HG02852 (cell line): ENCODE measurements around the gene KCNIP2.
"Not testable (repeated sequence)": the region's sequence is repeated elsewhere in the genome, so short reads cannot be mapped to it uniquely, and the experiment has no call there.

Experiments
- ATAC-seq: cut with Tn5 transposase; IDR thresholded peaks from one replicate; pipeline ENCODE4 v1.9.1; 2021; ENCODE audit warnings: mild to moderate bottlenecking, moderate library complexity; ENCODE audit not compliant: unreplicated experiment

The KCNIP2 gene

DNA sequence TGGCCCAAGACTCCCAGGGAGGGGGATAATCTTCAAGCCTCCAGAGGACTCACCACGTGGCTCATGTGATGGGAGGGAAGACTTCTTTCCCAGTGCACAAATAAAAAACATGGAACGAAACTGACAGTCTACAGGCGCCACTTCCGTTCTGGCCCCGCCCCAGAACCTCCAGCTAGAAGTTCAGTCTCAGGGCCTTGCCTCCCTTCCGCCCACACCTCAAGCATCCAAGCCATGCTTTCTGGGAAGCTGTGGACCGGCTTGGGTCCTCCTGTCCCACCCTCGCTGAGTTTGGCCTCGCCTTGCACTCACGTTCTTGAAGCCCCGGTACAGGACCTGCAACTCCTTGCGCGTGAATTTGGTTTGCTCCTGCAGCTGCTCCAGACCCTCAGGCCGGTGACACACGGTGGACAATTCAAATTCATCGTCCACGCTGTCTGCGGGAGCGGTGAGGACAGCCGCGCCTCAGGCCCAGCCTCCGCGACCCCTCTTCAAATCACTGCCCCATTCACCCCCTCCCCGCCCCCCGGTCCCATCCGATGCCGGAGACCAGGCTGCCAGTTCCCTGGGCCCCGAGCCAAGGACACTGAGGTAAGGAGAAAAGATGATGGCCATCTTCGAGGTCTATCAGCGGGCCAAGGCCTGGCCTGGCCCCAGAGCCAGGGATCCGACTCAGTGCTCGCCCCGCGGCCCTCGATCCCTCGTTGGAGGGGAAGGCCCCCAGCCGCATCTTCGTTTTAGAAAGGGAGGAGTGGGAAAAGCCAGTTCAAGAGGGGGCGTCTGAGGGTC is 14.6 kb downstream of the KCNIP2 start:
- ATAC-seq = no peak

DNA sequence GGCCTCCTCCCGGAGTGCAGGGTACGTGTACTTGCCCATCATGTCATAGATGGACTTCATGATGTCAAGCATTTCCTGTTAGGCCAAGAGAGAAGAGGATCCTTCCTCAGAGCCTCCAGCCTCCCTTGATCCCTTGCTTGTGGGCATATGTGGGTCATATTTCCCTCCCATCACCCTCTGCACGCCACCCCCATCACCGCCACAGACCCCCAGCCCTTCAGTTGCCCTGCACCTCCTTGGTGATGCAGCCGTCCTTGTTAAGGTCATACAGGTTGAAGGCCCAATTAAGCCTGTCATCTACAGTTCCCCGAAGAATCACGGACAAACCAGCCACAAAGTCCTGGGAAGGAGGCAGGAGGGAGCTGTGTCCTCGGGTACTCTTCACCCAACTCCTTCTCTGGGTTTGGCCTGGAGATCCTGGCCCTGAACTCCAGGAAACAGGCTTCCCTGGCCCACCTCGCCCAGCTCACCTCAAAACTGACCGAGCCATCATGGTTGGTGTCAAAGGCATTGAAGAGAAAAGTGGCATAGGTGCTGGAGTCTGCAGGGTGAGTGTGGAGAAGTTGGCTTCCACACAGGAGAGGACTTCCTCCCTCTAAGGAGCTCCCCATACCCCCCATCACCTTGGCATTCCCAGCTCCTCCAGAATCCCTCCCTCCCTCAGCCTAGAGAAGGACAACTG is 15.5 kb downstream of the KCNIP2 start:
- no peak for ATAC-seq

DNA sequence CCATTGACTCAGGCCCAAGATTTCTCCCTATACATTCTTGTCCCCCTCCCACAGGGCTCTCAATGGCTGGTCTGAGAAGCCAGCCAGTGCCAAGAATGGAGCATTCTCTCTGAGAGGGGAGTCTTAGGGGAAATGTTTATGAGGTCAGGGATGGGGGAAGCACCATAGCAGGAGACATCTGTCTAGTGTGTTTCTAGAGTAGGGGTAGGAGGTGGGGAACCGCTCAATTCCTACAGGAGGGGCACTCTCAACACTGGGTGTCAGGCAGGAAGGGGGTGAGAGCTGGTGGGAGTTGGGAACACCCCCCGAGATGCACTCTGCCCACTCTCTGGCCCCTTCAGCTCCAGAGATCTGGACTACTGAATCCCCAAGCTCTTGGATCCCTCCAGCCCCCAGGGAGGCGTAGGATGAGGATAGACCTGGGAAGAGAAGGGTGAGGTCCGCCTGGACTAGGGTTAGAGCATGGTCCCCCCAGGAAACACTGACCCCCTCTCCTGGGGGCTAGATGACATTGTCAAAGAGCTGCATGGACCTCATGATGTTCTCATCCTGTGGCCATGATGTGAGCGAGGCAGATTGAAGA is 16.7 kb downstream of the KCNIP2 start:
- no peak for ATAC-seq

DNA sequence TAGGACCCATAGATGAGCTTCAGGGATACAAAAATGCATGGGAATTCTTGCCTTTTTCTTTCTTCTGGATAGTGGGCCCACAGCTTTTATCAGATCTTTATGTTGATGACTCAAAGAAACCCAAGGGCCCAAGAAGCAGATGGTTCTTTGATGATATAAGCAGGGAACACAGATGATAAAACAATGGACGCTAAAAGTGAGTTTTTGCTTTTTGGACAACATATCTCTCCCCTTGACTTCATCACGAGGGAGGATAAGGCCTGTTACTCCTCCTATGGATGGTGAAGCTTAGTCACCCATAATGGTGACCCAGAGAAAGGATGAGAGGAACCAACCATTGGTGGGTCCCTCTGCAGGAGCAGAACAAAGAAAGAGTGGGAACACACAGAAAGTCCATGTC is 18.9 kb downstream of the KCNIP2 start:
- ATAC-seq = no peak

DNA sequence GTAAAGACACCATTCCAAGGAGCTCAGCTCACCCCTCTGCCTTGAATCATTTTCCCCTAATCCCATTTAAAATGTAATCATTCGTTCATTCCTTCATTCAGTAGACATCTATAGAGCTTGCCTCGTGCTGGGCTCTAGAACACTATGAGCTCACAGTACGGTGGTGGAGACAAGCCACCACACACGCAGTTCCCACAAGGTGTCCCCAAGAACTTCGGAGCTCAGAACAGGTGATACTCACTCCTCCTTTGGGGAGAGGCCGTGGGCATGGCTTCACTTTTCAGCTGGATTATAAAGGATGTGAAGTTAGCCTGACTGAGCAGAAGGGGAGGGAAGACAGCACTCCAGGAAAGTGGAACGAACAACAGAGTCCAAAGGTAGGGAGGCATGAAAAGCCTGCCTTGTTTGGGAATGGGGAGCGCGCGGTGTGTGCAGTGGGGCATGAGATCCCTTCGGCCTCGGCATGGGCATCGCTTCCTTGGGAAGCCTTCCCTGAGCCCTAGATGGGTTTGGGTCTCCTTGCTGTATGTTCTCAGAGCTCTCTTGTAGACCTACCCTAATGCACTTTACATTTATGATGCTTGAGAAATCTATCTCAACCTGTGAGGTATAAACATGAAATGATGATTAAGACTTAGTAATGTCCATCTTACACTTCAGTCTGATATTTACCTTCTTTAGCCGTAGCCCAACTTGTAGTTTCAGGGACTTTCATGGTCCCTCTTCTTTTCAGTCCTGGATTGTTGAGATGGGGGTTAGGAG is 24.5 kb downstream of the KCNIP2 start:
- ATAC-seq = peak; percentile 26

GRCh38 chr10:101818119-101818871 is 25.3 kb downstream of the KCNIP2 start, which contains the start of gene OGA:
TSS of gene OGA (minus strand) at chr10:101818444. CDS start at chr10:101818022, 422 bp downstream.
- ATAC-seq = peak; percentile 79

- ATAC-seq = no peak
Measured at GRCh38 chr10:101817337-101818118, 26.1 kb downstream of the KCNIP2 start.

DNA sequence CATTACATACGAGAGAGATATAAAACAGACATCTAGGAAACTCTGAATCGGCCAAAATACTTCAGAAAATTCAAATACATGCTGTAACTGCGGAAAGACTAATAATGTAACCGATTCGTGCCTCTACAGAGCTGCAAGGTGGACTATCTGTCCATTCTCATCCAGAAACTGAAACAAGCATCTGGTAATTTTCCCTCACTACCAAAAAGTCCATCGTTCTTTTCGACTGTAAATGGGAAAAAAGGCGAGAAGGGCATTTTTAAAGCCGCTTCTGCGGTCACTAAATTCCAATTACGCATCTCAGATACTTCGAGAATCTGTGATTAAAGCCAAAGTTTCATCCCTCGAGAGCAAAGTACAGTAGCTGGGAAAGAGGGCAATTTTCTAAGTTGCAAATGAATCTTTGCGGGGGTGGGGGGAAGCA is 26.7 kb downstream of the KCNIP2 start:
- no peak for ATAC-seq

DNA sequence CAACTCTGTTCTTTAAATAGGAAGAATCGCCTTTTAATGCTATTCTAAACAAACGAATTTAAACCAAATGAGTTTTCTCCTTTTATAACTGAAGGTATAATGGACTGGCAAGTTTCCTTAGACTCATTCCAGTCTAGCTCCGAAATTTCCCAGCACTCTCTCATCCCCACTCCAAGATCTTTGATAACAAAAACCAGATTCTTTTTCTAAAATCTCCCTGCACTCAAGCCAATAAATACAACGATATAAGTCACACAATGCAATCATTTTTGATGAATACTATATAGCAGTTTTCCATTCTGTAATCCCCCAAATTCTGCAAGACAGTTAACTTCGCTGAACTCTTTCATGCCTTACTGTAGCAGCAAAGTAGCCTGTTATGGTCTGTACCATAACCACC is 27.2 kb downstream of the KCNIP2 start:
- no peak for ATAC-seq

DNA sequence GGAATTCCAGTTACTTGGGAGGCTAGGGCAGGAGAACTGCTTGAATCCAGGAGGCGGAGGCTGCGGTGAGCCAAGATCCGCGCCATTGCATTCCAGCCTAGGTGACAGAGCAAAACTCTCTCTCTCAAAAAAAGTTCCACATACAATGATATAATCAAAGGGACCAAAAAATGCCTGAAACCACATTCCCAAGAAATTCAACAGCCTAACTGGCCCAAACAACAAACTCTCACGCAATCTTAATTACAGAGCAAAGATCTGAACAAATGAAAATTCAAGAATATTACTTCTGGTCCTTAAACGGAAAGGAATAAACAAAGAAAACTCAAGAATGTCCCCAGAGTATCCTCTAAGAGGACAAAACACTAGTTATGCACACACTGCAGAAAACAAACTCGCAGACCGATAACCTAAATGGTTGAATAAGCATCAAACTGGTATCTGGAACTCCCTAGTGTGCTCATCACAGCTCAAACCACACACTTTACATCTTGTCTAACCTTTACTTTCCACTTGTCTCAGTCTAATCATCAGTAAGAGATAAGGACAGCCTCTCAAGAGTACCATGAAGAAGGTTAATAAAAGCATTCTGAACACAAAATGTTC is 29.0 kb downstream of the KCNIP2 start:
- no peak for ATAC-seq

GRCh38 chr10:101812606-101813005 is 31.0 kb downstream of the KCNIP2 start:
- ATAC-seq = no peak

DNA sequence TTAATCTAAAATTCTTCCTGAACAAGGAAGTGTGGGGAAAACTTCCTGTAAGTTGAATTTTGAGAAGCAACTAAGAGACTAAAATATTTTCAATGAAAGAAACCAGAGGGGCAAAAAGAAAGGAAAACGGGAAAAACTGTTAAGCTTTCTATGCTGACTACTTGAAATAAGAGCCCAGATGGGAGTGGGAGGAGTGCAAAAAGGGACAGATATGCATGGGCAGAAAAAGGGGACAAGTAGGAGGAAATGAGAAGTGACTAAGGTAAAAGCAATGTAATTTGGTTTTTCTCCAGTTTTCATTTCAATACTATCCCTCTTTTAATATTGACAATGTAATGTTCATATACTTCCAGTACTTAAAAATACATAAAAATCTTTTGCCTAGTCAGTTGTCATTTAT is 36.4 kb downstream of the KCNIP2 start:
- ATAC-seq = no peak

- ATAC-seq = no peak
Measured at GRCh38 chr10:101803511-101803910, 40.1 kb downstream of the KCNIP2 start.

DNA sequence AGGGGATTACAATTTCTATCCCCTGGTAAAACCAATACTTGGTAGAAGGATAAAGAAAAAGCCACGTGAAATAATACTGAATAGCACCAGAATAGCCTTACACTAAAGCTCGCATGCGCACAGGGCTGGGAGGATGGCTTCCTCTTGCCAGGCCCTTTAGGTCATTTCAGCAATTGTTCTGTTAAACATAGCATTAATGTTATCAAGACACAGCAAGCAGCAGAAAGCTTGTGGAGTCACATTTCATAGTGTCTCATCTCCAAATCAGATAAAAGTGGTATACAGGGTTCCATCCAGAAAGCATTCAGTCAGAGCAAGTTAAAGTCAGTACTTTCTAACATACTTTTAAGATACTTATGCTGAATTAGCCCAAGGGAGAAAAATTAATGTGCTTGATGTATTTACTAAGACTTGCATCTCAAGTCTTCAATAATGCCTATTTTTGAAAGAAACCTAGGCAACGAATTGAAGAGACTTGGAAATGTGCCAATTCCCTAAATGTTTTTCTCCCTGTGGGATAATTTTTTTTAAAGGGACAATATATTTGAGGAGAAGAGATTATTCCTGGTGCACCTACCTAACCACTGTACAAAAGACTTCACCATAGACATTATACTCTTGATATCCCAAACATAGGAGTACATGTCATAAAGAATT is 46.1 kb downstream of the KCNIP2 start:
- no peak for ATAC-seq

DNA sequence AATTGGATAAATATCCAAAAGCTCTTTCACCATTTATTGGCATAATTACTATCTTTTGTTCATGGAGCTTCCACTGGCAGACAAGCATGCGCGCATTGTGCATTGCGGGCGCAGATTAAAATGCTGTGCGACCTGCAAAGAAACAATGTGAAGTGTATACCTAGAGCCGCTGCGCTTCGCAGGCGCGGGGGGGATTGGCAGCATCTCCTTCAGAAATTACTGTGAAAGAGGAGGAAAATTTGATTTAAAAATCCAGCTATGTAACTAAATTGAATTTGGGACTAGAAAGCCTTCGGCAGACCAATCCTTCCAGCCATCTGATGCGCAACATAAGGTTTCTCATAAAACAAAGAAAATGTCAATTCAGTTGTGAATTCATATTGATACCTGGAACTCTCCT is 50.1 kb downstream of the KCNIP2 start:
- no peak for ATAC-seq

GRCh38 chr10:101789686-101790085 is 53.9 kb downstream of the KCNIP2 start:
- ATAC-seq = no peak

DNA sequence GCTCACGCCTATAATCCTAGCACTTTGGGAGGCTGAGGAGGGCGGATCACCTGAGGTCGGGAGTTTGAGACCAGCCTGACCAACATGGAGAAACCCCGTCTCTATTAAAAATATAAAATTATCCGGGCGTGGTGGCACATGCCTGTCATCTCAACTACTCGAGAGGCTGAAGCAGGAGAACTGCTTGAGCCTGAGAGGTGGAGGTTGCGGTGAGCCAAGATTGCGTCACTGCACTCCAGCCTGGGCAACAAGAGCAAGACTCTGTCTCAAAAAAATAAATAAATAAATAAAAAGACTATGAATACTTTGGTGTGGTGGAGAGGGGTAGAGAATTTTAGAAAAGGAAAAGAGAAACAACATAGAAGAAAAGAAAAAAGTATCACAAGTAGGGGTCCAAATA is 54.4 kb downstream of the KCNIP2 start:
- not testable (repeated sequence) for ATAC-seq

DNA sequence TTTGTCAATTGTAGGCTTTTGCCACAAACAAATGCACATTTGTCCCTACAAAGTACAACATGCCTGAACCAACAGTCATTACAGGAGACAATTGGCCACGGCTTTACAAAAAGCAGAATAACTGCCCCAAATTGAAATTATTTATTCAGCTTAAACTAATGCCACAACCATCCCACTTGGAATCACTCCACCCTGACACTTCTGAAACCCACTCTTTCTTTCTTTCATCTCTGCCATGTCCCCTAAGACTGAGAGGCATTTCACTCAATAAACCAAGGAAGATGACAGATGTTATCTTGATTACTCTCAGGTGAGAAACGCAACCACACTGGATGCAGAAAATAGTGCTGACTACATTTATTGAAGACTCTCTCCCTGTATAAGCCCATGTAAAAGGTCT is 57.8 kb downstream of the KCNIP2 start:
- no peak for ATAC-seq

- ATAC-seq = no peak
Measured at GRCh38 chr10:101784558-101784957, 59.0 kb downstream of the KCNIP2 start.
